NB4 (cell line): ENCODE data around the gene AKAP10.

Experiments
- DNase-seq: peaks from one replicate; pipeline ENCODE4 v3.0.0; 2010; ENCODE audit warnings: low read depth
- H3K4me3 ChIP-seq: one replicate; pipeline ENCODE4 v1.5.1; 2011; ENCODE audit warnings: mild to moderate bottlenecking, low read depth, low read length, moderate library complexity
- MYC ChIP-seq: IDR thresholded peaks from 2 replicates; pipeline ENCODE4 v1.6.1; 2011; ENCODE audit warnings: low read depth, low read length
- POLR2A ChIP-seq: IDR thresholded peaks from 2 replicates; pipeline ENCODE4 v1.6.1; 2011; ENCODE audit warnings: mild to moderate bottlenecking; ENCODE audit not compliant: insufficient read length; ENCODE audit errors: extremely low read depth
- TF ChIP-seq, protein P1 (sequence below): IDR thresholded peaks from one replicate; pipeline ENCODE4 v1.5.1; 2012; ENCODE audit warnings: low read depth, low read length
- TF ChIP-seq, protein P2 (sequence below): IDR thresholded peaks from 2 replicates; pipeline ENCODE4 v1.6.1; 2011; ENCODE audit warnings: low read depth, low read length

AKAP10 gene

DNA sequence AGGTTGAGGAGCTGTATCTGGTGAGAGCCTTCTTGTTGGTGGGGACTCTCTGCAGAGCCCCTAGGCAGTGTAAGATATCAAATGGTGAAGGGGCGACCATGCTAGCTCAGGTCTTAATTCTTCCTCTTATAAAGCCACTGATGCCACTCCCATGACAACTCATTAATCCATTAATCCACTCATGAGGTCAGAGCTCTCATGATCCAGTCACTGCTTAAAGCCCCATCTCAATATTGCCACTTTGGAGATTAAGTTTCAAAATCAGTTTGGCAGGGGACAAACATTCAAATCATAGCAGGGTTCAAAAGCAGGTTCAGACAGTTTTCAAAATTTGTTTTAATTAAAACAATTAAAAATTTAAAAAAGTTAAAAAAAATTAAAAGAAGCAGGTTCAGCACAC is 18.5 kb upstream of the AKAP10 start:
- no peak overlapping the region for H3K4me3 ChIP-seq
- TF ChIP-seq MYC (no peak), POLR2A (no peak)
- TF ChIP-seq, protein P1, sequence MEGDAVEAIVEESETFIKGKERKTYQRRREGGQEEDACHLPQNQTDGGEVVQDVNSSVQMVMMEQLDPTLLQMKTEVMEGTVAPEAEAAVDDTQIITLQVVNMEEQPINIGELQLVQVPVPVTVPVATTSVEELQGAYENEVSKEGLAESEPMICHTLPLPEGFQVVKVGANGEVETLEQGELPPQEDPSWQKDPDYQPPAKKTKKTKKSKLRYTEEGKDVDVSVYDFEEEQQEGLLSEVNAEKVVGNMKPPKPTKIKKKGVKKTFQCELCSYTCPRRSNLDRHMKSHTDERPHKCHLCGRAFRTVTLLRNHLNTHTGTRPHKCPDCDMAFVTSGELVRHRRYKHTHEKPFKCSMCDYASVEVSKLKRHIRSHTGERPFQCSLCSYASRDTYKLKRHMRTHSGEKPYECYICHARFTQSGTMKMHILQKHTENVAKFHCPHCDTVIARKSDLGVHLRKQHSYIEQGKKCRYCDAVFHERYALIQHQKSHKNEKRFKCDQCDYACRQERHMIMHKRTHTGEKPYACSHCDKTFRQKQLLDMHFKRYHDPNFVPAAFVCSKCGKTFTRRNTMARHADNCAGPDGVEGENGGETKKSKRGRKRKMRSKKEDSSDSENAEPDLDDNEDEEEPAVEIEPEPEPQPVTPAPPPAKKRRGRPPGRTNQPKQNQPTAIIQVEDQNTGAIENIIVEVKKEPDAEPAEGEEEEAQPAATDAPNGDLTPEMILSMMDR: no peak
- TF ChIP-seq, protein P2, sequence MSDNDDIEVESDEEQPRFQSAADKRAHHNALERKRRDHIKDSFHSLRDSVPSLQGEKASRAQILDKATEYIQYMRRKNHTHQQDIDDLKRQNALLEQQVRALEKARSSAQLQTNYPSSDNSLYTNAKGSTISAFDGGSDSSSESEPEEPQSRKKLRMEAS: no peak
- no peak for DNase-seq

DNA sequence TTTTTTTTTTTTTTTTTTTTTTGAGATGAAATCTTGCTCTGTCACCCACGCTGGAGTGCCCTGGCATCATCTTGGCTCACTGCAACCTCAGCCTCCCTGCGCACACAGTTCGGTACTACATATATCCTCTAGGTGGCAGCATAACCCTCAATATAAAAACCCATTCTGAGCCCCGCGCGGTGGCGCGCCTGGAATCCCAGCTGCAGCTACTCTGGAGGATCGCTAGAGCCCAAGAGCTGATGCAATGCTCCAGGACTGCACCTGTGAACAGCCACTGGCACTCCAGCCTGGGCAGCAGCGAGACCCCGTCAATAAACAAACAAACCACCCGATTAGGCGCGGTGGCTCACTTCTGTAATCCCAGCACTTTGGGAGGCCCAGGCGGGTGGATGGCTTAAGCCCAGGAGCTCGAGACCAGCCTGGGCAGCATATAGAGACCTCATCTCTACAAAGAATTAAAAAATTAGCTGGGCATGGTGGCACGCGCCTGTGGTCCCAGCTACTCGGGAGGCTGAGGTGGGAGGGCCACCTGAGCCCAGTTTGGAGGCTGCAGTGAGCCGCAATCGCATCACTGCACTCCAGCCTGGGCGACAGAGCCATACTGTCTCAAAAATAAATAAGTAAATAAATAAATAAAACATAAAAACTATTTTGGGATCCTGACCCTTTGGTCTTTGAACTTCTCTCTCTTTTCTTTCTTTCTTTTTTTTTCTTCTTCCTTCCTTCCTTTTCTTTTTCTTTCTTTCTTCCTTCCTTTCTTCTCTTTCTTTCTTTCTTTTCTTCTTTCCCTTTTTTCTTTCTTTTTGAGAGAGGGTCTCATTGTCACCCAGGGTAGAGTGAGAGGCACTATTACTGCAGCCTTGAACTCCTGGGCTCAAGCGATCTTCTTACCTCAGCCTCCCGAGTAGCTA is 15.4 kb upstream of the AKAP10 start:
- no peak overlapping the region for H3K4me3 ChIP-seq
- TF ChIP-seq, protein P1: peak; percentile 55
- TF ChIP-seq MYC (no peak), POLR2A (no peak)
- peak; percentile 89 for DNase-seq

DNA sequence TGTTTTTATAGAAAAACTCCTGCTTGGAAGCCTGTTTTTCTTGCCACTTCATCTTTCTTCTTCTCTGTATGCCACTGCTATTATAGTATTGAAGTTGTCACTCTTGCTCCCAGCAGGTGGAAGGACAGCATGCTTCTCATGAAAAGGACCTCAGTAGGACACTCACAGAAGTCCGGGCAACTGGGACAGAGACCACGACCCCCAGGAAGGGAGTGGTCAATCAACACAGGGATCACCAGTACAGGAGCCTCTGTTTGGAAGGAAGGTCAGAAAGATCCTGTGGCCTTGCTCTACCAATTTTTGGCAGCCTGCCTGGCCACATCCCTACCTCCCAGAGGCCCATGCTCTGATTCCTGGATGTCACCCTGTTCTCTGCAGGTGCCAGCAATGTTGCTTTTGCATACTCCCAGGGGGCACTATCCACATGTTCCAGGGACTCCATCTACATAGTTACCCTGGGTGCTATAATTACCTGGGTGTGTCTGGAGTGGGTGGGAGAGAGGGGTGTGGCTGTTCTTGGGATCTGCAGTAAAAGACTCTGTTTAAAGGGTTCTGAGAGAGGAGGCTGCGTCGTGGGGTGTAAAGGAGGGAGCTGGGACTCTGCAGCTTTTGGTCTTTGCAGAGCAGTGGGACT is 13.7 kb upstream of the AKAP10 start:
- DNase-seq: no peak
- H3K4me3 ChIP-seq: no peak overlapping the region
- TF ChIP-seq MYC: no peak
- TF ChIP-seq, protein P2: no peak
- no peak for TF ChIP-seq POLR2A
- TF ChIP-seq, protein P1: no peak

DNA sequence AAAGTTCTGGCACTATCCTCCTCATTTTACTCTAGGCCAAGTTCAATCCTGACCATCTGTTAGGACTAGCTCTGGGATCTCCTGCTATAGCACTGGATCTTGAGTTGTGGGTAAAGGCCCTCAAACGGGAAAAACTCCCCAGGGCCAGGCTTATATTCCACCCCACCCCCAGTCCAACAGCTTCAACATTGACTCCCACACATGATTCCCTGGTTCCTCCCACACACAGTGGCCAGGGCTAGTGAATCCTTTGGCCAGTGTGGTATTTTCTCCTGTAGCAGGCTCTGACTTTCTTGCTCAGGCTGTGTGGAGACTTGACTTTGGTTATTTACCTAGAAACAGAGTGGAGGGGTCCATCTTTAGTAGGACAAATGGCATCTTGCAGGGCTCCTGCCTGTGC is 10.3 kb upstream of the AKAP10 start:
- TF ChIP-seq POLR2A (no peak), MYC (no peak)
- TF ChIP-seq, protein P2: no peak
- TF ChIP-seq, protein P1: no peak
- H3K4me3 ChIP-seq: no peak overlapping the region
- DNase-seq: no peak

DNA sequence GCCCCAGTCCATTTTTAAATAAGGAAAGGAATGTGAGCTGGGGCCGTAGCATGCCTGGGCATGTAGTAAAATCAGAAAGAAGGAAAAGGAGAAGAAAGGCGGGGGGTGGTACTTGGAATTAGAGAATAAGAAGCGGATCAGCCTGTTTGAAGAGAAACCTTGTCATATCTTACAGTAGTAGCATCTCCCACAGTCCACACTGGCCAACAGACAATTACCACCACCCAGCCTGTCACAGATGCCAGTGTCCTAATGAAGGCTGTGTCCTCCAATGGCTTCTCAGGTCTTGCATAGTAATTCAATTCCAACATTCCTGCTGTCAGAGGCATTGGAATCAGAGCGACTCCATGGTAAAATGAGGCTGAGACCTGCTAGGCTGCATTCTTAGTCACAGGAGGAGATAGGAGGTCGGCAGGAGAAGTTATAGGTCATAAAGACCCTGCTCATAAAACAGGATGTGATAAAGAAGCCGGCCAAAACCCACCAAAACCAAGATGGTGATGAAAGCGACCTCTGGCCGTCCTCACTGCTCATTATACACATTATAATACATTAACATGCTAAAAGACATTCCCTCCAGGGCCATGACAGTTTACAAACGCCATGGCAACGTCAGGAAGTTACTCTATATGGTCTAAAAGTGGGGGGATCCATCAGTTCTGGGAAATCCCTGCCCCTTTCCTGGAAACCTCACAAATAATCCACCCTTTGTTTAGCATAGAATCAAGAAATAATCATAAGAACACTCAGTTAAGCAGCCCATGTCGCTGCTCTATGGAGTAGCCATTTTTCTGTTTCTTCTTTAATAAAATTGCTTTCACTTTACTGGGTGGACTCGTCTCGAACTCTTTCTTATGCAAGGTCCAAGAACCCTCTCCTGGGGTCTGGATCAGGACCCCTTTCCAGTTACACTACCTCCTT is 9.6 kb upstream of the AKAP10 start:
- no peak for DNase-seq
- no peak overlapping the region for H3K4me3 ChIP-seq
- no peak for TF ChIP-seq MYC
- TF ChIP-seq, protein P2: no peak
